Endometrial microvascular endothelial cells (primary cell): Measurements from ENCODE around the gene TRAF7. TPM values are rescaled to one million over a fixed set of nuclear protein-coding genes. Genes with fewer than 3 reads are reported as not detected.
"Not testable (repeated sequence)": the region's sequence is repeated elsewhere in the genome, so short reads cannot be mapped to it uniquely, and the experiment has no call there.

Source experiments
- in situ Hi-C: cut with HindIII; loops from 2 replicates; pipeline ENCODE4 v1.10.0; 2017; ENCODE audit warnings: low sequenced_read_pairs, low pct_unique_long_range_greater_than_20kb; ENCODE audit errors: inconsistent ontology term
- total RNA-seq: library from RNA; depleted of rRNA; stranded (reverse); fragments of >200 nt; gene quantifications from one replicate; pipeline ENCODE4 v1.2.3, GENCODE V29; 2015; ENCODE audit errors: inconsistent ontology term

The TRAF7 gene
- 87.3 TPM for total RNA-seq

DNA sequence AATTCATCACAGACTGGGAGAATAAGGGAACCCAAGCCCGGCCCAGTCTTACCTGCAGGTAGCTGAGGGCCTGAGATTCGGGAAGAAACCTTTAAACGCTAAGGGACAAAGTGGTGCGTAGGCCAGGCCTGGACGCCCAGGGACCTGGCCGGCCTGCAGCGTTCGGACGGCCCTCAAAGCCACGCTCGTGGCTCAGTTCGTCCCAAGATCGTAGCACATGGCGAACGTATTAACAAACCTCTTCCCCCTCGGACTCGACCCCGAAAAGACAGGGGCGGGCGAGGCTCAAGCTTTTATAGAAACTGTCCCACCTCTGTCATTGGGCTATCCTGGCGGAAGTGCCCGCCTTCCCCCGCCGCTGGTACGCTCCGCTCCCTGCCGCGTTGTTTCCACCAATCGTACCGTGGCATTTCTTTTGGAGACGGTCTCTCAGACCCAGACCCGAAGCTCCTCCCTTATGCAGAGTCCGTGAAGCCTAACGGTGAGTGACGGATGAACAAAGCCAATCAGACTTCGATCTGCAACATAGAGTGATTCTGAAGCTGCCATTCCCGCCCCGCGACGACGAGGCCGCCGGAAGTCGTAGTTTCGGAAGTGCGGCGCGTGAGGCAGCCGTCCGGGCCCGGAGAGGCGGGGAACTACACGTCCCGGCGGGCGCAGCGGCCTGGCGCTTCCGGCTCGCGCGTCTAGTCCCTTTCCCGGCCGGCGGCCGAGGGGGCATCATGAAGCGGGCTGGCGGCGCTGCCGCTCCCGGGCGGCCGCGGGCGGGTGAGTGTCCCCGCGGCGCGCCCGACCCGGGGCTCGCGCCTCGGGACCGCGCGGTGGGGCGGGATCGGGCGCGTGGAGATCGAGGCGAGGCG, at the start of gene TRAF7:
Gene TRAF7 (plus strand): TSS at position 692 of the 860 bp plus-strand sequence. CDS start 8,139 bp downstream, outside the sequence.
- in situ Hi-C loops = loop anchor here (25.0 kb wide), 1 partner anchor 118 kb away; the partner anchor contains the start of genes NHERF2, NTHL1 and TSC2

DNA sequence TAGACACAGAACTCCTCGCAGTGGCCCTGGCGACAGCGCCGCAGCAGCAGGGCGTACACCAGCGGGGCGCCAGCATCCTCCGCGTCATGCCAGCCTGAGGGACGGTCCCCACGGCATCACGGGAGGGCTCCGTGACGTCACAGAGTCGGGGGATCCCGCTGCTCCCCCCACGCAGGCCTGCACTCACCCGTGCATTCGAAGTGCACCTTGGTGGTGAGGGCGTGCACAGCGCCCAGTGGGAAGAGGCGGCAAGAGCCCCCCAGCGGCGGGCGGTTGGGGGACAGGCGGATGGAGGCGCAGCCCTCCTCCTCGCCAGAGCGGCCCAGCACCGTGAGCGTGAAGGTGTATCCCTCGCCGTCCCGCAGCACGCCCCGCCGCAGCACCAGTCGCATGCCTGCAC, 49.4 kb upstream of the TRAF7 start:
- in situ Hi-C loops = not testable (repeated sequence)

DNA sequence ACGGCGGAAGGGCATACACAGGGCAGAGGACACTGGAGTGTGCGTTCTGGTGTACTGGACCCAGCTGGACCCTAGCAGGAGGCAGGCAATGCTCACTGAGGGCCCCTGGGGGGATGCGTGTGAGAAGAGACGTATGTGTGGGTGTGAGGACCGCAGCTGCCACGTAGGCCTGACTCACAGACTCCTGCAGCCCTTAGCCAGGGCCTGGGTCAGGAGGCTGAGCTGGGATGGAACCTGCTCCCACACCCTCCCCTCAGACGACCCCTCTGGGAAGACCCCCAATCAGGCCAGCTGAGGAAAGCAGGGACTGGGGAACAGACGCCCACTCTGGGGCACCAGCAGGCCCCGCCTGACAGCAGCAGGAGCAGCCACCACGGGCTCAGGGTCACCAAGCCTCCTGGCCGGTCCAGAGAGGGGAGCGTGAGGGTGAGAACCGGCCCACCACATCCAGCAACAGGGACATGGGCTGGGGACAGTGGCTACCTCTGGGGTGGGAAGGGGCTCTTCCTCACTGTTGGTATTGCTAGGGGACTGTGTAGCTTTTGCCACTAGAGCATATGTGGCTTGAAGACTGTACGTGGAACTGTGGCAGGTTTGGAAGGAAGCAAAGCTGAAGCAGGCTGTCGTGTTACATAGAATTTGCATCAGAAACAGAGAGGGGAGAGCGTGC, 48.3 kb upstream of the TRAF7 start:
- in situ Hi-C loops = not testable (repeated sequence)

DNA sequence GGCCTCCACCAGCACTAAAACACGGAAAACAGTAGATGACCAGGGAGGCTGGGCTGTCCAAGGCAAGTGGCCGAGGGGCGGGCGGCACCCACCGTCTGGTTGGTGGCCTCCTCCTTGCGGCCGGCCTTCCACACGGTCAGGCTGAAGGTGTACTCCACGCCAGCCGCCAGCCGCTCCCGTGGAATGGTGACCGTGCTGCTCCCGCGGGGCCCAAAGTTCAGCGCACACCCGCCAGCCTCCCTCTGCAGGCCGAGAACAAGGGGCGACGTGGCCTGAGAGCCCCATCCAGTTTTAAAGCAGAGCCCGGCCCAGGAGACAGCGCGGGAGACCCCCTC, 47.8 kb upstream of the TRAF7 start:
- in situ Hi-C loops = not testable (repeated sequence)

DNA sequence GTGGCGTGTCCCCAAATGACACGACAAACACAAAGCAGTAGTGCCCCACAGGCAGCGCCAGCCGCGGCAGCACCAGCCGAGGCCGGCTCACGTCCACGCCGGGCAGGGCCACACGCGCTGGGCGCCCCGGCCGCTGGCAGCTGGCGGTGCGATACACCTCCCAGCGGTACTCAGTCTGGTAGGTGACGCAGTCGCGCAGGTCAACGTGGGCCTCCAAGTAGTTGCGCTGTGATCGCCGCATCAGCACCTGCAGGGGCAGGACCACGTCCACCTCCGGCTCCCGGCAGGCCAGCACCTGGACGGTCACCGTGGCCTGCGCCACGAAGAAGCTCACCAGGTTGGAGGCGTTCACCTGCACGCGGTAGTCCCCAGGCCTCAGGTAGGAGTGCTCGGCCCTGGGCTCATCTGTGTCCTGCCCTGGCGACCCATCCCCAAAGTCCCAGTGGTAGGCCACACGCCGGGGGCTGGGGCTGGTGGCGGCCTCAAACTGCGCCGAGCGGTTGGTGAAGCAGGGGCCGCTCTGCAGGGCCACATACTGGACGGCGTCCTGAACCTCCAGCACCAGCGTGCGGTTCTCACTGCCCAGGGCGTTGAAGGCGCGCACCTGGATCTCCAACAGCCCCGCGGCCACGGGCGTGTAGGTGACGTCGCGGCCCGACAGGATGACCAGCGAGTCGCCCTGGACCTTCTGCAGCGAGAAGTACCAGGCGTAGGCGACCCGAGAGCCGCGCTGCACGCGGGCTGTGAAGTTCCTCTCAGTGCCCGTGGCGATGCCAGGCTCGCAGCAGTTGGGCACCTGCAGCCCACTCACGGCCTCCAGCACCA, 46.9 kb upstream of the TRAF7 start:
- in situ Hi-C loops = not testable (repeated sequence)

DNA sequence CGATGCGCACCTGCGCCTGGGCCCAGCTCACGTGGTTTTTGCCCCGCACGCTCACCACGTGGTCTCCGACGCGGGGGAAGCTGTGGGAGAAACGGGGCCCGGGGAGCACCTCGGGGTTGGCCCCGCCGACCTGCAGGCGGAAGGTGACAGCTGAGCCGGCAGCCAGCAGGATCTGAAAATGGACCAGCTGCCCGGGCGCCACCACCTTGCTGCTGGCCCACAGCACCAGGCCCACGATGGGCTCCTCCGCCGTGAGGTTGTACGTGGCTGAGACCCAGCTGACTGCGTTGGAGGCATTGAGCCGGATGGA, 46.4 kb upstream of the TRAF7 start:
- in situ Hi-C loops = not testable (repeated sequence)

DNA sequence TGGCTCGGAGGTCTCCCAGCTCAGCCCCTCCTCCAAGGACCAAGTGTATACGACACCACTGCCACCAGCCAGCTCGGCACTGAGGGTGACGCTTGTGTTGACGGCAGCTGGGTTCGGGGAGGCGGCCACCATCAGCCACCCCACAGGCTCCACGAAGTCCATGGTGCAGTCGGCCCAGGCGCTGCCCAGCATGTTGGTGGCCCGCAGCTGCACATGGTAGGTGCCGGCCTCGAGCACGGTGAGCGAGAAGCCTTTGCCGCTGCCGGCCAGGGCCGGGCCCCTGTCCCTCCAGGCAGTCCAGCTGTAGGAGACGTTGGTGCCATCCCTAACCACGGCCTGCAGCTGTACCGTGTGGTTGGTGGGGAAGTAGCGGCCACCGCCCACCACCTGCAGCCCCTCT, 45.7 kb upstream of the TRAF7 start:
- in situ Hi-C loops = not testable (repeated sequence)

DNA sequence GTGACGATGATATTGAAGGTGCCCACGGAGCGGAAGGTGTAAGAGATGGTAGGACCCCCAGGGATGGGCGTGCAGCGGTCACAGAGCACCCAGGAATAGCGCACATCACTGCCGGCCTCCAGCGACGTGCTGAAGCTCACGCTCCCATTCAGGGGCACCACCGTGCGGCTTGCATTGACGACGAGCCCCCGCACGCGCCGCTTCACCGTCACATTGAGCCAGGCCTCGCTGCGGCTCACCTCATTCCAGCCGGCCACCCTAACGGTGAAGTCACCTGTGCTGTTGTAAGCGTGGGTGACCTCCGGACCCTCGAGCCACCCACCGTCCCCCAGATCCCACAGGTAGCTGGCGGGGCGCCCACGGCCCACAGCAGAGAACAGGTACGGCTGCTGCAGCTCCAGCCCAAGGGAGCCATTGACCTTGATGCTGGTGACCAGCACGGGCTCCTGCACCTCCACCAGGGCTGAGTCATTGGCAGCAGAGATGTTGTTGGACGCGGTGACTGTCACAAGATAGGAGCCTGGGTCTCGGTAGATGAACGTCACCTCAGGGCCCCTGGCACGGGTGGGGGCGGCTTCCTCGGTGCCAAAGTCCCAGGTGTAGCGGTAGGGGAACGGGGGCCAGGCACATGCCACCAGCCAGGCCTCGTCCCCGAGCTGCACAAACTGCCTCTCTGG, 45.1 kb upstream of the TRAF7 start:
- in situ Hi-C loops = not testable (repeated sequence)

DNA sequence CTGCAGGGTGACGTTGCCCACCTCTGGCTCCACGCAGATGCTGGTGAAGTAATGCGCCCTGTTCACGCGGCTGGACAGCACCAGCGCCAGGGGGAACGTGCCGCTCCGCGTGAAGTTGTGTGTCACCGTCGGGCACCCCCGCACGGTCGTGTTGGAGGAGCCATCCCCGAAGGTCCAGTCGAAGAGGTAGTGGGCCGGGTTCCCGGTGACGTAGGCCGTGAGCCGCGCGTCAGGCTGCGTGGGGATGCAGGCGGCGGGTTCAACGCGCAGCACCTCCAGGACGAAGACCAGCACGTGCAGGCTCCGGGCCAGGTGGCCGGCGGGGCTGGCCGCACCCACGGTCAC, 44.6 kb upstream of the TRAF7 start:
- in situ Hi-C loops = not testable (repeated sequence)

DNA sequence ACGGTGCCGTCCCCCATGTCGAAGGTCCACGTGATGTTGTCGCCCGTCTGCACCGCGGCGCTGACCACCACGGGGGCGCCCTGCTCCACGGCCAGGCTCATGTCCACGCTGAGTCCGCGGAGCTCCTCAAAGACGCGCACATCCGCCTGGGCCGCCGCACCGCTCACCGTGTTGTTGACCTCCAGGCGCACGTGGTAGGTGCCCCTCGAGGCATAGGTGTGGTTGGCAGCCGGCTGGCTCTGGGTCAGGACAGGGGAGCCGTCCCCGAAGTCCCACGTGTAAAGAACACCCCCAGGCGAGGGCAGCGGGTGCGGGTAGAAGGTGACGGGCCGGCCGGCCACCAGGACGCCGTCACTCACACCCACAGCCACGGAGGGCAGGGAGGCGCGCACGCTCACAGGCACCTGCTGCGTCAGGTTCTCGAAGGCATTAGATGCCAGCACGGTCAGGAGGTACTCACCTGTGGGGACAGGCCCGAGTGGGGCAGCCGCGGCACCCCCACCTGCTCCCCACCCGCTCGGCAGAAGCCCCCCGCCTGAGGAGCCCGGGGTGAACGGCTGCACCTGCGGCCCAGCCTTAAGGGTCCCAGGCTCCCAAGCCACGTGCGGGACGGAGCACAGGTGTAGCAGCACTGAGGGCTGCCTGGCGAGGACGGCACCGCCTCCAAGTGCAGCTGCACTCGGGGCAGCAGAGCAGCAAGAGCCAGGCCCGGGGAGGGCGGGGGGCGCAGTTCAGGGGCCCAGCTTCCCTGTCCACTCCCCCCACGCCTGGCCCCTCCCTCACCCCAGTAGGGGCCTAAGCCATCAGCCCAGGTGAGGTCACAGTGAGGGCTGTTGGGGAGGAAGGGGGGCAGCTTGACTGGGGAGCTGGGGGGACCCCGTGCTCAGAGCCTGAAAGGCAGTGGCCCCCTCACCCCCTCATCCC, 43.9 kb upstream of the TRAF7 start:
- in situ Hi-C loops = not testable (repeated sequence)

DNA sequence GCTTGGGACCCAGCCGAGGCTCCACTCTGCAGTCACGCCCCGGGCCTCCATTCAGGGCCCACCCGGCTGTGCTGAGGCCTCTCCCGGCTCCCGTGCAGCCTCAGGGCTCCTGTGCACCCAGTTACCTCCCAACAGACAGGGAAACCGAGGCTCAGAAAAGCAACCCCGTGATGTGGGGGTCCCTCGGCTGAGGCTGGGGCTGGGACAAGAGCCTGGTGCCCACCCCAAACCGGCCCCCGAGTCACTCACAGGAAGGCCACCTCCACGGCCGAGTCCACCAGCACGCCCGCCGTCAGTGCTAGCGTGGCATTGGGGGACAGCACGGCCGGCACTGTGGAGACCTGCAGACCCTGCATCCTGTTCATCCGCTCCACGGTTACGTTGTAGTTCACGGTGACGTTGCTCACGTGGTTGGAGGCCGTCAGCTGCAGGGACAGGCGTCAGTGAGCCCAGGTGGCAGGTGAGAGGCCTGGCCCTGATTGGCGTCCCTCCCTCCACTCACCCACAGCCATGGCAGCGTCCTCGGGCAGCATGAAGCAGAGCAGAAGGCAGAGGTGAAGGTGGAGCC, 43.0 kb upstream of the TRAF7 start:
- in situ Hi-C loops = not testable (repeated sequence)

DNA sequence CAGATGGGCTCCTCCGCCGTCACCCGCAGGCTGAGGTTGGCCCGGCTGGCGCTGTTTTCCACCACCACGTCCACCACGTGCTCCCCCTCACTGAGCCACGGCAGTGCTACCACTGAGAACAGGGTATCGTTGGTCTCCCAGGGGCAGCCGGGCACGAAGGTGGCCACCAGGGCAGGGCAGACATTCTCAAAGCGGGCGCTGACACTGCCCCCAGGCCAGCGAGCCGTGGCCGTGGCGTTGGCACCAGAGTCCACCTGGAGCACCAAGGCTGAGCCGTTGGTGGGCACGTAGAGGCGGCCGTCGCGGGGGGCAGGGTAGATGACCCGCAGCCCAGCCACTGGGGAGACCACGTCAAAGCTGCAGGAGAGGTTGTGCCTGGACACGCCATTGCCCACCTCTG, 41.4 kb upstream of the TRAF7 start:
- in situ Hi-C loops = not testable (repeated sequence)

DNA sequence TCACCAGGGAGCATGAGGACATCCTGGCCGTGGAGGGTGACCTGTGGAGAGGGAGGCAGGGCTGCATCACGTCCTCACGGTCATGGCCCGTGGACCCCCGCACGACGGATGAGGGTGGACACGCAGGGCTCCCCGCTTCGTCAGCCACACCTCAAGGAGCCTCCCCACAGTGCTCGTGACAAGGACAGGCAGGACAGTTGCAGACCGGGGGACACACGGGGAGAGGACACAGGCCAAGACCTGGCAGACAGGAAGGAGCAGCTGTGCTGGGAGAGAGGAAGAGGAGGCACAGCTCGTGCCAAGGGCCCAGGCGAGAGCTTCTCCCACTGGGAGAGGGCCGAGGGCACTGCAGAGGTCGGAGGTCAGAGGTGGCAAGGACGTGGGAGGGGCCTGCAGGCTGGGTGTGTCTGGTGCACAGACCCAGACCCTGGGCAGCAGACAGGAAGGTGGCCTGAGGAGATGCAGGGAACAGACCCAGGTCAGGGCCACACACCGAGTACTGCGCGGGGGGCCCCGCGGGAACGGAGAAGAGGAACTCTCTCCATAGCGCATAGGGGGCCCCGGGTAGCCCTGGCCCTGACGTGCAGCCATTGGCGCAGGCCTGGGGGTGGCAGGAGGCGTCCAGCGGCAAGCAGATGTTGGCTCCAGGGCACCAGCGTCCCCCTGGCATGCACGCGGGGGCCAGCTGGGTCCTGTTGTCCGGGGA, 40.5 kb upstream of the TRAF7 start:
- in situ Hi-C loops = not testable (repeated sequence)

DNA sequence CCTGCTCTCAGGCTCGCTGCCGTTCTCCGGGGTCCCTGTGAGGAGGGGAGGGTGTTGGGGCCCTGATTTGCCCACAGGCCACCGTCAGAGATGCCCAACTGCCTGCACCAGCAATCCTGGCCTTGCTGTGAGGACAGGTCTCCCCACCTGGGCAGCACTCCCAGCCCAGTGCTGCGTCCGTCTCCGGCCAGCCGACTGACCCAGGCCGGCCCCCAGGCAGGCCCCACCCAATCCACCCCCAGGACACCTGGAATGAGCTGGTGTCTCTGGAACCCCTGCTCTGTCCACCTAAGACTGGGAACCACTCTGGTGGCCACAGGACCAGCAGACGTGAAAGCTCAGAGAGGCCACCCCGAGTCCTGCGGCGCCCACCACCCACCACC, 40.0 kb upstream of the TRAF7 start:
- in situ Hi-C loops = no loop called here

DNA sequence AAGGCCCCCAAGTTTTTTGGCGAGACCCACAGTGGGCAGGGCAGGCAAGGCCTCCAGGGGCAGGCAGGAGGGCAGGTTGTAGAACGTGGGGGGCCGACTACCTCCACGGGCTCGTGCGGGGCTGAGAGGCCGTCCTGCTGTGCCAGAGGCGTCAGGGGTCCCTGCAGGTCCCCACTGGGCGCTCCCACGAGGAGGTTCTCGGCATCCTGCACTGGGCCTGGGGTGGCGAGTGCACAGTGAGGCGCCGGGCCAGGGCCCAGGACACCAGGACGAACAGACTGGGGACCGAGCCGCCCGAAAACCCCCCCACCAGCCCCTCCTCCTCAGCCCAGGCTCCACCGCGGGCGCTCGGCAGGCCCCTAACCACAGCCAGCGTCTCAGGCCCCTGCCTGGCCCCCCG, 39.2 kb upstream of the TRAF7 start:
- in situ Hi-C loops = not testable (repeated sequence)

DNA sequence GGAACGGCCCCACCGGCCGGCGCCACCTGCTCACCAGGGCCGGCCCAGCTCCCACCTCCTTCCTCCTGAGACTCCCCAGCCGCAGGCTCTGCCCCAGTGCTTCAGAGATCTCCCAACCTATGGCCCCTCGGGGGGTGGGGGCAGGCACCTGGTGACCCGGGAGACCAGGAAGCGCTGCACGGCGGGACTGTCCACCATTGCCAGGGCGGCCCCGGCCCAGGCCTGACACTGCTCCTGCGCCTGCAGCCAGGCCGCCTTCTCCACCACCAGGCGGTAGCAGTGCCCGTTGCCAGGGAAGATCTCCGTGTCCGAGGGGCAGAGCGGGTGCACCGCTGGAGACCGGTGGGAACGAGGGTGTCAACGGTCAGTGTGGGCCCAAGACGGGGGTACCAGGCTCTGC, 38.2 kb upstream of the TRAF7 start:
- in situ Hi-C loops = not testable (repeated sequence)

DNA sequence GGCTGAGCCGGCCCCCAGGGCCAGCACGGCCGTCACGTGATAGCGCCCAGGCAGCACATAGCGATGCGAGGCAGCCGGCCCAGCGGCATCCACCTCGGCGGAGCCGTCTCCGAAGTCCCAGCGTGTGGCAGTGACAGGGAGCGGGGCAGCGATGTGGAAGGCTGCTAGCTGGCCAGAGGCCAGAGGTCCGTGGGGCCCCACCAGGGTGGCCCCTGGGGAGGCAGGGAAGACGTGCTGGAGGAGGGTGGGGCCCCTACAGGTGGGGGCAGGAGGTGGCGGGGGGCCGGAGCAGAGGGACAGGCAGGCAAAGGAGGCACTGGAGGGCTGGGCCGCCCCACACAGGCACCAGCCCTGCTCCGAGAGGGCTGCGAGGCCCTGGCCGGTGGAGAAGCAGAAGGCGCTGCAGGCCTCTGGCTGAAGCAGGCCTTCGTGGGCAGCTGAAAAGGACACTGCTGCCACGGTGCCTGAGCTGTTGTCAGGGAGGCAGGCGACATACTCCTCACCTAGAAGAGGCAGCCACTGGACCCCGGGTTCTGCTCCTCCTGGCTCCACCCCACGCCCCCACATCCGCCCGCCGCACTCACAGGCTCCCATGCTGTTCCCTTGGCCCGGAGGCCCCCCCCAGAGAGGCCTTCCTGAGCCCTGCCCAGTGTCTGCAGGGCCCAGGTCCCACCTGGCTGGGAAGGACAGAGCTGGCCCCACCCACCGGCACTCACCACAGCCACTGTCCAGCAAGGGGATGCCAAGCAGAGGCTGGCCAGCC, 37.4 kb upstream of the TRAF7 start:
- in situ Hi-C loops = not testable (repeated sequence)
